NCI-H1930 (cell line): ENCODE measurements around the gene SLC31A1.

Experiments
- DNase-seq, 2 experiments: peaks; one replicate each; lab custom pipeline; 2025; lab: John Stamatoyannopoulos, UW

The SLC31A1 gene

GRCh38 chr9:113306566-113306965 lies 85.2 kb downstream of the SLC31A1 start:
- DNase-seq, result no peak

- no peak for DNase-seq
These were observed 86.1 kb downstream of the SLC31A1 start for GRCh38 chr9:113307396-113307975.

GRCh38 chr9:113309204-113309813 lies 88.0 kb downstream of the SLC31A1 start:
- no peak for DNase-seq

GRCh38 chr9:113310538-113310937 lies 89.2 kb downstream of the SLC31A1 start:
- DNase-seq, result no peak

GRCh38 chr9:113311961-113312360 lies 90.6 kb downstream of the SLC31A1 start:
- DNase-seq, result no peak

- no peak for DNase-seq
These were observed 91.9 kb downstream of the SLC31A1 start for GRCh38 chr9:113313261-113313660.
